Tibial nerve (tissue), 4 donors: ENCODE data around the gene PRSS53. TPM values are rescaled to one million over a fixed set of nuclear protein-coding genes. Genes with fewer than 3 reads are reported as not detected.

Source experiments
- DNase-seq, 2 donors: peaks; one replicate each; pipeline ENCODE4 v3.0.0-alpha.2; 2019; ENCODE audit warnings: low spot score in 2 of 2
- H3K27ac ChIP-seq, 4 donors: fragments of 200-600 bp; sonication (generic) in 3 of 4; one replicate each; pipeline ENCODE4 v1.5.1; 2017 to 2019; ENCODE audit warnings: mild to moderate bottlenecking in 1 of 4
- H3K27me3 ChIP-seq, 2 donors: fragments of 200-600 bp; sonication (generic) in 1 of 2; one replicate each; pipeline versions ENCODE4 v1.5.1 to v1.6.0; 2017 to 2019
- H3K36me3 ChIP-seq, 3 donors: fragments of 200-600 bp; sonication (generic); one replicate each; pipeline ENCODE4 v1.5.1; 2018 to 2019
- H3K4me1 ChIP-seq, 4 donors: fragments of 200-600 bp; sonication (generic) in 3 of 4; one replicate each; pipeline ENCODE4 v1.5.1; 2017 to 2019
- H3K4me3 ChIP-seq, 4 donors: fragments of 200-600 bp; sonication (generic) in 3 of 4; one replicate each; pipeline ENCODE4 v1.5.1; 2017 to 2019; ENCODE audit warnings: mild to moderate bottlenecking in 1 of 4, moderate library complexity in 1 of 4
- H3K9me3 ChIP-seq, 4 donors: fragments of 200-600 bp; sonication (generic) in 3 of 4; one replicate each; pipeline ENCODE4 v1.5.1; 2017 to 2019
- EP300 ChIP-seq, 2 donors: sonication (generic); formaldehyde crosslinking; IDR thresholded peaks; one replicate each; pipeline ENCODE4 v1.6.1; 2017; ENCODE audit warnings: antibody characterized with exemption in 2 of 2, mild to moderate bottlenecking in 1 of 2
- POLR2A ChIP-seq, 2 donors: fragments of 450-650 bp; IDR thresholded peaks; one replicate each; pipeline ENCODE4 v1.6.1; 2017; ENCODE audit warnings: antibody characterized with exemption in 2 of 2, mild to moderate bottlenecking in 2 of 2, moderate library complexity in 2 of 2
- WGBS, 2 donors: methylation state at CpG; one replicate each; pipeline ENCODE4 v1.1.5; 2018; 5-methylcytosine and 5-hydroxymethylcytosine counted together
- total RNA-seq, 4 donors: library from RNA; depleted of rRNA; stranded (reverse); fragments of >200 nt; gene quantifications; one replicate each; pipeline ENCODE4 v1.1.0, GENCODE V29; 2016
- TF ChIP-seq, protein P1 (sequence below), 5 experiments: fragments of 200-600 bp in 3 of 5; fragments of 450-650 bp in 2 of 5; sonication (generic) in 3 of 5; IDR thresholded peaks; one replicate each; pipeline ENCODE4 v1.5.1; 2016 to 2019; ENCODE audit warnings: antibody characterized with exemption in 5 of 5, mild to moderate bottlenecking in 3 of 5, moderate library complexity in 2 of 5

The PRSS53 gene
- total RNA-seq, 4 donors from 2014 or later: 1.3 to 5.4 (median 3.1) TPM

DNA sequence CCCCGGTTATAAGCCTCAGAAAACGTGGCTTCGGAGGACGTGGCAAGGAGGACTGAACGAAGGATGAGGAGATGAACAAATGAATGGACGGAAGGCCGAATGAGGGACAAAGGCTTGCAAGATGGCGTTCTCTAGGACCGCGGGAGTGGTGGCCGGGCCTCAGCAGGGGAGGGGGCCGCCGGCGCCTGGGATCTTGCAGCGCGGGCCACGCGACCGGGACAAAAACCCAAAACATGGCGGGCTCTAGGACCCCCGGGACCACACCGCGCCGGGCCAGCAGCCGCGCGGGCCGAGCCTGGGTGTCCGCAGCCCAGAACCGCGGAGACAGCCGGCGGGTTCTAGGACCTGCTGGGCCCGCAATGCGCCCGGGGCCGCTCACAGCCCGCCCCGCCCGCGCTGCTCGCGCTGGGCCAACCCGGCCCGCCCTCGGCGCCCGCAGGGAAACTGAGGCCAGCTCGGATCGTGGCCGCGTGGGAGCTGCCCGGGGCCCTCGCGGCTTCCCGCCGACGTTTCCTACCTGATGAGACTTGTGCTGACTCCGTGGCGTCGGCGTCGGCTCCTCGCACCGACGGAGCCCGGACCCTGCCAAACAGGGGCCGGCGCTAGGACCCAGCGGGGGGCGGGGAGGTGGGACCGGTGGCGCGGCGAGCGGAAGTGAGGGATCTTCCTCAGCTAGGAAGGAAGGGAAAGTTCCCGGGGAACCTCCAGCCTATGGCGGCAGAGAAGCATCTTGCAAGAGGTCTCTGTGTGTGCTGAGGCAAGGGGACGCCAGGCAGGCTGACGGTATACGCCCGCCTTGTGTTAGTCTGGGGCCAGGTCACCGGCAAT is 15.4 kb downstream of the PRSS53 start:
- H3K36me3 ChIP-seq: peaks cover 0 to 25% (median 12%) of the 10 kb centered on the region in 3 donors
- TF ChIP-seq, protein P1, sequence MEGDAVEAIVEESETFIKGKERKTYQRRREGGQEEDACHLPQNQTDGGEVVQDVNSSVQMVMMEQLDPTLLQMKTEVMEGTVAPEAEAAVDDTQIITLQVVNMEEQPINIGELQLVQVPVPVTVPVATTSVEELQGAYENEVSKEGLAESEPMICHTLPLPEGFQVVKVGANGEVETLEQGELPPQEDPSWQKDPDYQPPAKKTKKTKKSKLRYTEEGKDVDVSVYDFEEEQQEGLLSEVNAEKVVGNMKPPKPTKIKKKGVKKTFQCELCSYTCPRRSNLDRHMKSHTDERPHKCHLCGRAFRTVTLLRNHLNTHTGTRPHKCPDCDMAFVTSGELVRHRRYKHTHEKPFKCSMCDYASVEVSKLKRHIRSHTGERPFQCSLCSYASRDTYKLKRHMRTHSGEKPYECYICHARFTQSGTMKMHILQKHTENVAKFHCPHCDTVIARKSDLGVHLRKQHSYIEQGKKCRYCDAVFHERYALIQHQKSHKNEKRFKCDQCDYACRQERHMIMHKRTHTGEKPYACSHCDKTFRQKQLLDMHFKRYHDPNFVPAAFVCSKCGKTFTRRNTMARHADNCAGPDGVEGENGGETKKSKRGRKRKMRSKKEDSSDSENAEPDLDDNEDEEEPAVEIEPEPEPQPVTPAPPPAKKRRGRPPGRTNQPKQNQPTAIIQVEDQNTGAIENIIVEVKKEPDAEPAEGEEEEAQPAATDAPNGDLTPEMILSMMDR (IDR thresholded peaks at IDR 0.05): peak in 2 of 5 experiments; percentile 16 to 60
- TF ChIP-seq POLR2A (IDR thresholded peaks at IDR 0.05): no peak
- H3K27ac ChIP-seq: peak overlapping the region; percentile 89 to 97 (median 96)
- 1% methylated on average over 44 to 64 of the region's 83 CpGs for WGBS, 2 donors
- H3K4me1 ChIP-seq: peaks cover 0 to 38% (median 19%) of the 10 kb centered on the region in 4 donors
- DNase-seq: peak; percentile 75 to 88
- H3K9me3 ChIP-seq: no peaks in the 10 kb centered on the region
- H3K27me3 ChIP-seq: no peaks in the 10 kb centered on the region
- H3K4me3 ChIP-seq: peak overlapping the region; percentile 88 to 100 (median 97)

DNA sequence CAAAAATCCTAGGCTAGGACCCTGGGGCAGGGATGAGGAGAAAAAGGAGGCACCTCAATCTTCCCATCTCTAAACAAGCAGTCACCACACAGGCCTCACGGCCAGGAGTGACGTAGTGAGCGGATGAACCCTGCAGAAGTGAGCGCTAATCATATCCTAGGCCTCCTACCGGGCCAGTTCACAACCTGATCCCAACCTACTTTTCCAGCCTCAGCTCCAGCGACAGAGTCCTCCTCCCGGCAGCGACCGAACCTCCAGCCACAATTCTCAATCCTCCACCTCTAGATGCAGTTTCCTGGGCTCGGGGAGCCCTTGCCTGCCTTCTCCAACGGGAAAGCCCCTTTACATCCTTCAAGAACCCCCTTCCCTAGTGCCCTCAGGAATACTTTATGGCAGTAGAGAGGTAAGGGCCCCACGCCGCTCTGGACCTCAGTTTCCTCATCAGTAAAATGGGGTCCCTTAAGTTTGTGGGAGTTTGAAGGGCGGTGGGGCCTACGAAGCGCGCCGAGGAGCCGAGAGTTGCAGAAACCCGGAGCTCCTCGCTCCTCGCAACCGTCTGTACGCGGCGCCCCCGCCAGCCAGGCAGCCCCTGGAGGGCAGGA is 16.1 kb downstream of the PRSS53 start:
- Histone ChIP-seq H3K9me3 (no peaks in the 10 kb centered on the region), H3K4me3 (peak overlapping the region; percentile 88 to 100 (median 97)), H3K27me3 (no peaks in the 10 kb centered on the region), H3K4me1 (peaks cover 0 to 38% (median 19%) of the 10 kb centered on the region in 4 donors), H3K36me3 (peaks cover 0 to 18% (median 5%) of the 10 kb centered on the region in 3 donors), H3K27ac (peak overlapping the region; percentile 89 to 97 (median 96))
- no peak for DNase-seq
- 2 to 3% methylated on average over 27 of the region's 27 CpGs for WGBS, 2 donors
- TF ChIP-seq, protein P1 (IDR thresholded peaks at IDR 0.05): no peak
- TF ChIP-seq EP300 (IDR thresholded peaks at IDR 0.05): no peak
- no peak for TF ChIP-seq POLR2A (IDR thresholded peaks at IDR 0.05)

DNA sequence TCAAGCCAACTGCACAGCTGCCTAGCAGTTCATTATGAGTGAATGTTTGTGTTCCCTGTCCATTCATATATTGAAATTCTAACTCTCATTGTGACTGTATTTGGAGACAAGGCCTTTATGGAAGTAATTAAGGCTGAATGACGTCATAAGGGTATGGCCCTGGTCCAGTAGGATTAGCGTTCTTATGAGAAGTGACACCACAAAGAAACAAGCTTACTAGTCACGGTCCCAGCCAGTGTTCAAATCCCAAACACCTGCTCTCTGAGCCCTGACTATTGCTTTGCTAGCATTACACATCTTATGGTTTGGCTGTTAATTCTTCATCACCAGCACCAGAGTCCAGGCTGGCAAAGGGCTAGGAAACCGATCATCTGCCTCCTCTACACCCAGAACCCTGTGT is 16.9 kb downstream of the PRSS53 start:
- Histone ChIP-seq H3K27ac (peak overlapping the region in 2 of 4 donors; percentile 97), H3K27me3 (no peaks in the 10 kb centered on the region), H3K36me3 (peaks cover 0 to 10% (median 0%) of the 10 kb centered on the region in 3 donors), H3K9me3 (no peaks in the 10 kb centered on the region), H3K4me3 (peak overlapping the region in 1 of 4 donors; percentile 96), H3K4me1 (peaks cover 0 to 38% (median 19%) of the 10 kb centered on the region in 4 donors)
- 23 to 35% methylated on average over 4 of the region's 4 CpGs for WGBS, 2 donors
- no peak for TF ChIP-seq POLR2A (IDR thresholded peaks at IDR 0.05)
- no peak for DNase-seq

DNA sequence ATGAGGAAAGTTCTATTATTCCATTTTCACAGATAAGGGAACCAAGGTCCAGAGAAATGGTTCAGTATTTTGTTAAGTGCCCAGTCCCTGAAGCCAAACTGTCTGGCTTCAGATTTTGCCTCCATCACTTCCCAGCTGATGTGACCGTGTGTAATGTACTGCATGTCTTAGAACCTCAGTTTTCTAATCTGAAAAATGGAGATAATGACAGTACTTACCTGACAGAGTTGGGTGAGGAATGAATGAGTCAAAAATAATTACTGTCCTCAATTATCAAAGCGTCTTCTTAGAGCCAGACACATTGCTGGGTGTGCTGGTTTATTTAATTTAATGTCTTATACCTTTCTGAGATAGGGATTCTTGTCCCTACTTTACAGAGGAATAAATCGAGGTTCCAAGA is 21.4 kb downstream of the PRSS53 start:
- DNase-seq: no peak
- no peak overlapping the region for H3K4me3 ChIP-seq
- H3K9me3 ChIP-seq: no peaks in the 10 kb centered on the region
- peaks cover 0 to 37% (median 12%) of the 10 kb centered on the region in 4 donors for H3K4me1 ChIP-seq
- 90 to 96% methylated on average over 3 of the region's 3 CpGs for WGBS, 2 donors
- H3K27ac ChIP-seq: no peak overlapping the region
- TF ChIP-seq, protein P1 (IDR thresholded peaks at IDR 0.05): no peak
- no peak for TF ChIP-seq EP300 (IDR thresholded peaks at IDR 0.05)
- peaks cover 2 to 16% (median 3%) of the 10 kb centered on the region in 3 donors for H3K36me3 ChIP-seq
- H3K27me3 ChIP-seq: no peaks in the 10 kb centered on the region

DNA sequence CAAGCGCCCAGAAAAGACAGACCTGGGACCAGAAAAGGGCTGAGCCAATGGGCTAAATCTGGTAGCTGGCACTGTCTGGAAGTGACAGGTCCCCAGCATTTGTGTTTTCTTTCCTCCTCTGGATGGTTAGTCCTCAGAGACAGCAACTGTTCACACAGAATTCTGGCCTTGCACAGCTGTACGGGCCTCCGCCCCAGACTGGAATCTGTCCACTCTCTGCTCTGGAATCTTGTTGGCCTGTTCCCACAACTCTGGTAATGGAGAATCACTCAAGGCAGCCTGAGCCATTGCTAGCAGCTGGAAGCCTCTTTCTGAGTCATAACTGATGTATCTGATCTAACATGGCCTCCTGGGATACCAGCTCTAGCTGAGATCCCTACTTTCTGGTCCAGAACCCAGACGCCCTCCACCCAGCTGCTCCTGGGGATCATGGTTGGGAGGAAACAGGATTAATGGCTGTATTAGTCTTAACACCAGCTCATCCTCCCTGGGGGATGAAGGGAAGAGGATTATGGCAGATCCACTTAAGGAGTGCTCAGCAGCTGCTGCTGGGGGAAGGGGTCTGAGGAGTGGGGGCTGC is 23.8 kb downstream of the PRSS53 start:
- Histone ChIP-seq H3K27ac (peak overlapping the region in 3 of 4 donors; percentile 53 to 71 (median 62)), H3K4me3 (no peak overlapping the region)

More for the DNA sequence above, 23.8 kb downstream of the PRSS53 start:
- no peaks in the 10 kb centered on the region for H3K9me3 ChIP-seq
- TF ChIP-seq POLR2A (IDR thresholded peaks at IDR 0.05) (no peak), EP300 (IDR thresholded peaks at IDR 0.05) (peak in 1 of 2 donors; percentile 43)
- TF ChIP-seq, protein P1 (IDR thresholded peaks at IDR 0.05): no peak
- H3K4me1 ChIP-seq: peaks cover 0 to 22% (median 6%) of the 10 kb centered on the region in 4 donors
- 60 to 67% methylated on average over 4 of the region's 4 CpGs for WGBS, 2 donors
- DNase-seq: peak; percentile 39 to 68
- no peaks in the 10 kb centered on the region for H3K27me3 ChIP-seq
- H3K36me3 ChIP-seq: peaks cover 3 to 40% (median 14%) of the 10 kb centered on the region in 3 donors
